HT1080 (cell line): Measurements from ENCODE around the gene MED25. TPM values are rescaled to one million over a fixed set of nuclear protein-coding genes. Genes with fewer than 3 reads are reported as not detected.
A peak's percentile ranks its signal among the peaks of the same experiment; 100 is the strongest.

Experiments used
- DNase-seq: peaks from one replicate; pipeline ENCODE4 v3.0.0-alpha.2; 2015; ENCODE audit warnings: low read depth
- total RNA-seq: library from RNA; depleted of rRNA; stranded (reverse); fragments of >200 nt; shearing (Covaris generic); gene quantifications from 2 replicates; pipeline ENCODE4 v1.2.3, GENCODE V29; 2014

MED25 gene
- total RNA-seq, 1 experiment from 2014 or later, result 18.7 TPM

DNA sequence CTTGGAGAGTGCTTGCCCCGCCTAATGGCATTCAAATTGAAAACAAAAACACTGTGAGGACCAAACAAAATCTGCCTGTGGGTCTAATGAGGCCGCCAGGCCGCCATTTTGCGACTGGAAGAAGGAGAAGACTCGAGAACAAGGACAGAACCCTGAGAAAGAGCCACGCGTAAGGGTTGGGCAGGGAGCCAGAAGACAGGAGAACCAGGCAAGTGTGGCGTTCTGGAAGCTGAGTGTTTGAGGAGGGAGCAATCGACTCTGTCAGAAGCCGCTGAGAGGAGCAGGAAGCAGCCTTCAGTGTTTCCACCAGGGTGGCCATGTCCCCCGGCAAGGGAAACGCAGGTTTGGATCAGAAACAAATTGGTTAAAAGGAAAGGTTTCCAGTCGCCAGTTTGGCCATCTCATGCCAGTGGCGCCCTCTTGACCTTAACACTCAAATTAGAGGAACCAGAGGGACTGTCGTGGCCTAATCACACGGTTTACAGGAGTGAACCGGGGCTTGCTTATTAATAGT, 22.7 kb downstream of the MED25 start:
- DNase-seq, result no peak

DNA sequence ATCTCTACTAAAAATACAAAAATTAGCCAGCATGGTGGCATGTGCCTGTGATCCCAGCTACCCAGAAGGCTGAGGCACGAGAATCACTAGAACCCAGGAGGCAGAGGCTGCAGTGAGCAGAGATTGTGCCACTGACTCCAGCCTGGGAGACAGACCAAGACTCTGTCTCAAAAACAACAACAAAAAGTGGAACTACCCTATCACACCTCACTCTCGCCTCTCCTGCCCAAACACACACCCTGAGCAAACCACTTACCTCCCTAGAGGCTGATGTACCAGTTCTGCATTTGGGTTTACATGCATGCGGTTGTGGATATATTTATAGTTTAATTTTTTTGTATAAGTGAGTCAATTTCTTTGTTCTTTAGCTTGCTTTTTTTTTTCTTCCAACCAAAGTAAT, 25.2 kb downstream of the MED25 start:
- no peak for DNase-seq

DNA sequence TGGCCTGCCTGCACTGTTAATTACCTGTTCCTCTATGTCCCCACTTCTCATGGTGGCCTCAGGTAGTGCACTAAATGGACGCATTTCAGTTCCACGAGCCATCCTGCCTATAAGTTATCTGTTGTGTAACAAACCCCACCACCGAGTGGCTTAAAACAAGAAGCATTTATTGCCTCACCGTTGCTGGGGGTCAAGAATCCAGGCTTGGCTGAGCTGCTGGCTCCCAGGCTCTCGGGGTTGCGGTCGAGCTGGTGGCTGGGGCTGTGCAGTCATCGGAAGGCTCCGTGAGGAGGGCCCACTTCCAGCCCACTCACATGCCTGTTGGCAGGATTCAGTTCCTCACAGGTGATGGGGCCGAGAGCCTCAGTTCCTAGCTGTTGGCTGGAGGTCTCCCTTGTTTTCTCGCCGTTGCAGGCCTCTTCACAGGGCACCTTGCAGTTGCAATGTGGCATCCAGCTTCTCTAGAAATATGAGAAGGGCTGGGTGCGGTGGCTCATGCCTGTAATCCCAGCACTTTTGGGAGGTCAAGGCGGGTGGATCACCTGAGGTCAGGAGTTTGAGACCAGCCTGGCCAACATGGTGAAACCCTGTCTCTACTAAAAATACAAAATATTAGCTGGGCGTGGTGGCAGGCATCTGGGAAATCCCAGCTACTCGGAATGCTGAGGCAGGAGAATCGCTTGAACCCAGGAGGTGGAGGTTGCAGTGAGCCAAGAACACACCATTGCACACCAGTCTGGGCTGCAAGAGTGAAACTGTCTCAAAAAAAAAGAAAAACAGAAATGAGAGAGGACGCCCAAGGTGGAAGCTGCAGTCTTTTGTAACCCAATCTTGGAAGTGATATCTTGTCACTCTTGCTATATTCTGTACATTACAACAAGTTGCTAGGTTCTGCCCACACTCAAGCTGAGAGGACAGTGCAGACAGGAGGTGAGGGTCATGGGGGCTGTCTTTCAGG, 26.3 kb downstream of the MED25 start:
- no peak for DNase-seq

DNA sequence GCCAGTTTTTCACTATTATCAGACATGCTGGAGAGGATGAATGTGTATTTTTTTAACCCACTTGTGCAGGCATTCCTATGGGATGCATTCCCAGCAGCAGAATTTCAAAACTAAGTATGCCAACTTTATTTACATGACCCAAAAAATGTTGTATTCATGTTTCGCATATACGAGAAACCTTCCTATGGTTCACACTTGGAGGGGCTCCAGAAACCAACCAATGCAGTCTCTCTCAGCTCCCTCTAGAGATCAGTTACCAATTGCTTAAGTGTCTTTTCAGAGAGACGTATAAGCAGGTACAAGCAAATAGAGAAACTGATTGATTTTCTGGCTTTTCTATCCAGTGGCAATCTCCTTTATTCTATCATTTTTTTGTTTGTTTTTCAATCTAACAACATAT, 27.3 kb downstream of the MED25 start:
- DNase-seq, result no peak

DNA sequence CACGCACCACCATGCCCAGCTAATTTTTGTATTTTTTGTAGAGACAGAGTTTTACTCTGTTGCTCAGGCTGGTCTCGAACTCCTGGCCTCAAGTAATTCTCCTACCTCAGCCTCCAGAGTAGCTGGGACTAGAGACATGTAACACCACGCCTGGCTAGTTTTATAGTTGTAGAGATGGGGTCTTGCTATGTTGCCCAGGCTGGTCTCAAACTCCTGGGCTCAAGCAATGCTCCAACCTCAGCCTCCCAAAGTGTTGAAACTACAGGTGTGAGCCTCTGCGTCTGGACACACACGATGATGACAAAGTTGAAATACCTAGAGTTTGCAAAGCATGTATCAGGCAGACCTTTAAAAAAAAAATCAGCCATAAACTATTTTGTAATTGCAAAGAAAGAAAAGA, 28.3 kb downstream of the MED25 start:
- no peak for DNase-seq

DNA sequence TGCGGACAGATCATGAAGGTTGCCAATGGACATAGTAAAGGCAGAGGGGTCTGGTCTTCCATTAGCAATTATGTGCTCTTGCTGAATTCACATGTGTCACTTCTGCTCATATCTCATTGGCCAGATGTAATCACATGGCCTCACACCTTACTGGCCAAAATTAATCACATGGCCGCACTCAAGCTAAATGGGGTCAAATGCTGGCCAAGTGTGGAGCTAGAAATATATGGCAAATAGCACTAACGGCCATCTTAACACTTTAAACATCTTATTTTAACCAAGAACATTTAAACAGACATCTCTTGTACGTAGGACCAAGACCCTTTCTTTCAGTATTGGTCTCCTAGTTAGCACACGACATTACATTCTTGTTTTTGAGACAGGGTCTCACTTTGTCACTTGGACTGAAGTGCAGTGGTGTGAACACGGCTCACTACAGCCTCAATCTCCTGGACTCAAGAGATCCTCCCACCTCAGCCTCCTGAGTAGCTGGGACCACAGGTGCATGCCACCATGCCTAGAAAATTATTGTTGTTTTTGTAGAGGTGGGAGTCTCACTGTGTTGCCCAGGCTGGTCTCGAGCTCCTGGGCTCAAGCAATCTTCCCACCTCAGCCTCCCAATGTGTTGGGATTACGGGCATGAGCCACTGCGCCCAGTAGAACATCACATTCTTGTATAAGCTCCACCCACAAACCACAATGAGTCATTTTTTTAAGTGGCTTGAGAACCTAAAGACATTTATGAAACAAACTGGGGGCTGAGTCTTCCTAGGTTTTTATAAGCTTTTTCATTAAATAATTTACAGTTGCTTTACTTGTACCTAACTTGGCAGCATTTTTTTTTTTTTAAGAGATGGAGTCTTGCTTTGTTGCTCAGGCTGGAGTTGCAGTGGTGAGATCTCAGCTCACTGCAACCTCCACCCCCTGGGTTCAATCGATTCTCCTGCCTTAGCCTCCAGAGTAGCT, 29.9 kb downstream of the MED25 start:
- peak; percentile 89 for DNase-seq

DNA sequence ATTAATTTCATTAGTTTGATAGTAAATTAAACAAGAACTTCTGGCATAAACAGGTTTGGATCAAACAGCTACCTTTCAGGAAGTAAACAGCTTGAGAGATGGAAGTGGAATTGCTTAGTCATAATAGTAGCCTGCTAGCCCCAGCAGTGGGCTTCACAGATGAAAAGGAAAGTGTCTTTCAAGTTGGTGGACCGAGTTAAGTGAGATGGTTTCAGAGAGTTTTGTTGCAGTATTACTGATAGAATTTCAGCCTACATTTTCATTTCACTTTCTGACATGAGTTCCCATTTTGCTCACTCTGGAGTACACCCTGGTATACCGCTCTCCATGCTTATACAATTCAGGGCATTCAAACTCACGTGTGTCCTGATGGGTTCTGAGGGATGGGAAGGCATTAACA, 30.8 kb downstream of the MED25 start:
- no peak for DNase-seq

DNA sequence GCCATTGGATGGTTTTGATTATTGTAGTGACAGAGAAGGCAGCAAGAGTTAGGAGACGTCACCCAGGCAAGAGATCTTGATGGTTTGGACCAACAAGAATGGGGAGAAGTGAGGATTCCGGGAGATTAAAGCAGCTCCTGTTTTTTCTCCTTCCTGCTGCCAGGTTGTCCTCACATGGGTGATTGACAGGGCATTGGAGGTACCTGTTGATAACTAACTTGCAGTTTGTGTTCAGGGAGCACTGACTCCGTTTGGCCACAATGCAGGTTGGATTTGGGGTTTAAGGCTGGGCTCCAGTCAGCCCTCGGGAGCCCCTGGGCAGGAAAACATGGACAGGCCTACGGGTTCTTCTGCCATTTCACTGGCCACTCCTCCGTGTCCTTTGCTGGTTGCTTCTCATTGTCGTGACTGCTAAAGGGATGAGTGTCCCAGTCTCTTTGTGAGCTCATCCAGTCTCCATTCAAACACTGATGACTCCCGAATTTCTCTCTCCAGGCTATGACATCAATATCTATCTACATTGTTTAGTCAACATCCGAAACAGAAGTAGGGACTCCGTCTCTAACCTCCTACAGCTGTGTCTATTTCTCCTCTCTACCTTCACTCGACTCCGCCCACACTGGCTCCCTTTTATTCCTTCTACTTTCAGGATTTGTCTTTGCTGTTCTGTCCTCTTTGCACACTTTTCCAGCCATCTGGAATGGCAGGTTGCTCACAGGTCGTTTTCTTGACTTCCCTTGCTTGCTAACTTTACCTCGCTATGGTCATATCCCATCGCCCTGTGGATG, 31.5 kb downstream of the MED25 start:
- DNase-seq, result no peak

DNA sequence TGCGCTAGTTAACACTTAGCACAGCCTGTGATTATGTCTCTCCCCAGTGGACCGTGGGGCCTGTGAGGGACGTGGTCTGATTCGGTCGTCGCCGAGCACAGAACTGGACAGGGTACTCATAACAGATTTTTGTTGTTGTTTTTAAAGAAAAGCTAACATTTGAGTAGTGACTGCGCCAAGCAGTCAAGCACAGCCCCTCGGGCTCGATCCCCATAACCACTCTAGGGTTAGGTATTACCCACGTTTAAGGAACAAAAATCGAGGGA, 32.1 kb downstream of the MED25 start:
- no peak for DNase-seq

DNA sequence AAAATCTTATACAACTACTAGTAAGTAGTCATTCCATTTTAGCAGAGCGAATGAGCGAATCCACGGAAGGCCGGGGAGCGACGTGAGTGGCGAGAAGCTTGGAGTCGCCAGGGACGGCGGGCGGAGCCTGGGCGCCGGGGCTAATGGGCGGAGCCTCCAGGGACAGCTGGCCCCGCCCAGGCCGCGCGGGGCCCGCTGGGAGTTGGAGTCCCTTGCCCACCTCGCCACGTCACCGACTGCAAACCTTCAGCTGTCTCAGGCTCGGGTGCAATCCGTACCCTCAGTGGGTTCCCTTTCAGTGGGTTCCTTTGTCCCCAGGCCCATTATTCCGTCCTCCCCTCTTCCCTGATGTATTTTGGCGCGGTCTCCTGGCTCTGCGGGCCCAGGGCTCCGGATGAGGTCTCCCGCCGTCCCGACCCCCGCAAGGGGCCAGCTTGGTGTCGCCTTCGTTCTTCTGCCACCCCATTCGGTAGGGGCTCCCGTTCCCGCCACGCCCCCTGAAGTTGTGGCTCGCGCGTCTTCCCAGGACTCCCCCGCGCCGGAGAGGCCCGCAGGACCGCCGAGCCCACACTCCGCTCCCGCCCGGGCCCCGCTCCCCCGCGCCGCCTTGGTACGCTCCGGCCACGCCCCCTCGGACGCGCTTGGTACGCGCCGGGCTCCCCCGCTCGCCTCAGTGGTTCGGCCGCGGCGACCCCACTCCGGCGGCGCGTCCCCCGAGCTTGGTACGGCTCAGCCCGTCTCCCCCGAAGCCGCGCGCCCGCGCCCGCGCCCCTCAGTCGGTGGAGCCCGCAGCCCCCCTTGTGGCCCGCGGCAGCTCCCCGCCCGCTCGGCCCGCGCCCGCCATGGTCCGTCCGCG, 32.6 kb downstream of the MED25 start, which contains the start of gene PTOV1:
PTOV1 (plus strand) TSS at position 673 of the 856 bp plus-strand sequence.
- peak; percentile 88 for DNase-seq

DNA sequence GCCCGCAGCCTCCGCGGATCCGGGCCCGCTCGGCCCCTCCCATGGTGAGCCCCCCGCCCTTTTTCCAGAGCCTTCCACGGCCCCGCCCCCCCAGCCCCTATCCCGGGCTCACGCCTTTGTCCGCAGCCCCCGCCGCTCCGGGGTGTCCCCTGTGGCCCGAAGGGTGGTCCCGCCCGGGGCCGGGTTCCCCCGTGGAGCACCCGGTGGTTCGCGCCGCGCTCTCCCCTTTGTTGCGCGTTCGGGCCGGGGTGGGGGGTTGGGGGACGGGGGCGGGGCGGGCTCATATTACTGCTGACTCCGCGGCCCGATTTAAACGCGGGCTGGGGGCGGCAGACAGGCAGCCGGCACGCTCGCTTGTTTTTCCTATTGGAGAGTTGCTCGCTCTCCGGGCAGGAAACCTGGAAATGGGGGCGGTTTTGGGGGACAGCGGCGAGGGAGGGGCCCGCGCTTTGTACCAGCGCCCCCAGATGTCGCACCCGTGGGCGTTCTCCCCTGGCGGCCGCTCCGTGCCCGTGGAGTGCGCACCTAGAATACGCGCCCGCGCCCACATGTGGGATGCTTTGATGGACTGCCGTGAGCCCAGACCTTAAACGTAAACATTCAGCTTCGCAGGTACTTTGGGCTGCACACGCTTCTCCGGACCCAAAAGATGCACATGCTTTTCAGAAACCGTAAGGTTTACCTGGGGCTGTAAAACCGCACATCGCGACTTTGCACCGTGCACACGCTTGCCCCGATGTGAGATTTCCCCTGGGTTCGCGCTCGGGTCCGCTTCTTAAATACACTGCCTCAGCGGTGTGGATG, 33.6 kb downstream of the MED25 start:
- DNase-seq, result no peak

DNA sequence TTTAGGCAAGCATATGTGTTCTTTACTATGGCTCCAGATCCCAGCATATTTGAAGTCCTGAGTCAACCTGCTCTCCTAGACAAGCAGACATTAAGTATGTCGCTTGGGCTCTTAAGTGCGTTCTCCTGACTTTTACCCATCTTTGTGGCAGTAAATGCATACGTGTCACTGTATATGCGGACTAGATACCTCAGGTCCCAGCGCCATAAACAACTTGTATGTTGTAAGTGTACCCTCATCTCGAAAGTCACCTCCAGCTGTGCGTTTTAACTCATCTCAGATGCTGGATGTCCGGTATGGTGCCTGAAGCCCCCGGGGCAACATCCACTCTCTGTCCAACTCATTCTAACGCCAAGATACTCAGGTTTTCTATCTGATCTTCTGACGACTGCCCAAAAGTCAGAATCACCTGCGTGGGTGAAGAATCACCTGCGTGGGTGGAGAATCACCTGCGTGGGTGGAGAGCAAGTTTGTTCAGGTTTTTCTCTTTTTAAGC, 34.6 kb downstream of the MED25 start:
- no peak for DNase-seq

DNA sequence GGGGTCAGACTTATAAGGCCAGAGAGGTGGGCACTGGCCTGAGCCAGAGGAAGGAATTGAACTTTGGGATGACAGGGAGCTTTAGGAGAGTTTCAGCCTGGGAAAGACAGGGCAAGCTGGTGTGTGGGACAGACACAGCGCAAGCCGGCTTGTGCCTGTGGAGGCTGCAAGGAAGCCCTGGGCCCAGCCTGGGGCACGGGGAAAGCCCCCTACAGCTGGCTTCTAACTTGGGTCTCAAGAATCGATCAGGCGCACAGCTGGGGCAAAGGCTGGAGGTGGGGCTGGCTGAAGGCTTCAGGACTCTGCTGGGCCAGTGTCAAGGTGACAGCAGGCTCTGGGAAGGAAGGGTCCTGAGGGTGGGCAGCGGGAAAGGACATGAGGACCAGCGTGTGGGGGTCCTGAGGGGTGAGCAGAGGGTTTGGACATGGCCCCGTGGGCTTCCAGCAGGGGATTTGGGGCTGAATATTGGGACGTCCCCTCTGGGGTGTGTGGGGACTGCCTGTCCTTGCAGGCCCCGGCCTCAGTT, 35.8 kb downstream of the MED25 start:
- DNase-seq, result no peak

DNA sequence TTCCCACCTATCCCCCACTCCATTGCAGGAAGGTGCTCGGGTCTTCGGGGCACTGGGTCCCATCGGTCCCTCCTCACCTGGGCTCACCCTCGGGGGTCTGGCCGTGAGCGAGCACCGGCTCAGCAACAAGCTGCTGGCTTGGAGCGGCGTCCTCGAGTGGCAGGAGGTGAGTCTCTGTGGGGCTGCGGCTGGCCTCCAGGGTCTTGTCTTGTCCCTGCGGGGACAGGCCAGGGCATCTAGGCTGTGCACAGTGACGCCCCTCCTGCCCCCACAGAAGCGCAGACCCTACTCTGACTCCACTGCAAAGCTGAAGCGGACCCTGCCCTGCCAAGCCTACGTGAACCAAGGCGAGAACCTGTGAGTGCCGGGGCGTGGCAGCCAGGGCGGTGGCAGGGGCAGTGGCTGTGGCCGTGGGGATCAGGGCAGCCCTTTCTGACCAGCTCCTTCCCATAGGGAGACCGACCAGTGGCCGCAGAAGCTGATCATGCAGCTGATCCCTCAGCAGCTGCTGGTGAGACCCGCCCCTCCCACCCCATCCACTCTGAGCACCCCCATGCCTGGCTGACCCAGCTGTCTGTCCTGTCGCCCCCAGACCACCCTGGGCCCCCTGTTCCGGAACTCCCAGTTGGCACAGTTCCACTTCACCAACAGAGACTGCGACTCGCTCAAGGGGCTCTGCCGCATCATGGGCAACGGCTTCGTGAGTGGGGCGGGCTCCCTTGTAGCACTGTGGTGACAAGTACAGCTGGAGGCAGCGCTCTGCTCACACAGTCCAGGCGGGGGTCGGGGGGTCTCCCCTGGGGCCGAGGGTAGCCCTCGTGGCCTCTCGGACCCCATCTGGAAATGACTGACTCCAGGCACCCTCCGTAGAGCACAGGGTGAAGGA, 36.5 kb downstream of the MED25 start:
- DNase-seq, result no peak

DNA sequence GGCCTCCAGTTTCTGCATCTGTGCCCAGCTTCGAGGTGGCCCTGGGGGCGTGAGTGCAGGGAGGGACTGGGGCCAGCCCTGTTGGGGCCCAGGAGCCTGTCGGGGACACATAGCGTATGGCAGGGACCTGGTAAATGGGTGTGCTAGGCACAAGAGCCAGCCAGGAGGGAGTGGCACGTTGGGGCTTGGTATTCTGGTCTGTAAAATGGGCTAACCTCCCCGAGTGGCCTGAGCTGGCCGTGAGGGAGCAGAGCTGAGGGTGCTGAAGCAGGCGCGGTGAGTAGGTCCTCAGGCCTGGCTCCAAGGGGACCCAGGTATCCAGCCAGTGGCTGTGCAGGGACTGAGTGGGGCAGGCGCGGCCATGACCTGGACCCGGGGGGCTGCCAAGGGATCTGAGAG, 37.2 kb downstream of the MED25 start:
- no peak for DNase-seq

DNA sequence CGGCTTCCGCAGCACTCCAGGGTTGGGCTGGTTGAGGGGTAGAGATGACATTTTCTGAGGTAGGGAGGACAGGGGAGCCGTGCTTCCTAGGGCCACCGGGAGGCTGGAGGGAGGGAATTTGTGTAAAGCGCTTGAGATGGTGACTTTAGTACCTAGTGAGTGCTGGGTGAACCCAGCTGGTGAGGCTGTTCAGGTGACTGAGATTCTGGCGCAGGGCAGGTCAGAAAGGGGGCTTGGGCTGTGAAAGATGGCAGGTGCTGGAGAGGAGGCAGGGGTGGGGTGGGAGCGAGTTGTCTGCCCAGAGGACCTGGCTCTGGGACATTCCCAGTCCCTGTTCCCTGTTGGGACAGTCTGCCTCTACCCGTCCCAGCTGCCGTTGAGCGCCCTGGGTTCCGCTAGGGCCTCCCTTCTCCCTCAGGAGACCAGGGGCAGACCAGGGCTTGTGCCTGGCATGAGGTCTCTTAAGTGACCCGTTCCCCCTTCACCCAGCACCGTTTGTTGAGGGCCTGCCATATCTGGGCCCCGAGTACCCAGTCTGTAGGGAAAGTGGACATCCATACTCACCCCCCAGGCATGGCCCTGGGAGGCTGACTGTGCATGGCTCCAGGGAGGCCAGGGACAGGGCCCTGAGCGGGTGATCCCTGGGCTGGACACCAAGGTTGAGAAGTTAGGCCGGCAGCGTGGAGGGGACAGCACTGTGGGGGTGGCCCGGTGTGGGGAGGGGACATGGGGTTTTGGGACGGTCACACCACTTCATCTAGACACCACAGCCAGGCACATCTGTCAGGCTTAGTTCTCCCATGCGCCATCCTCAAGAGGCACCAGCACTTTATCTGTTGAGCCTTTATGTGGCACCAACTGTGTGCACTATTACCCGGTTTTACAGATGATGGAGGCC, 37.8 kb downstream of the MED25 start:
- no peak for DNase-seq

DNA sequence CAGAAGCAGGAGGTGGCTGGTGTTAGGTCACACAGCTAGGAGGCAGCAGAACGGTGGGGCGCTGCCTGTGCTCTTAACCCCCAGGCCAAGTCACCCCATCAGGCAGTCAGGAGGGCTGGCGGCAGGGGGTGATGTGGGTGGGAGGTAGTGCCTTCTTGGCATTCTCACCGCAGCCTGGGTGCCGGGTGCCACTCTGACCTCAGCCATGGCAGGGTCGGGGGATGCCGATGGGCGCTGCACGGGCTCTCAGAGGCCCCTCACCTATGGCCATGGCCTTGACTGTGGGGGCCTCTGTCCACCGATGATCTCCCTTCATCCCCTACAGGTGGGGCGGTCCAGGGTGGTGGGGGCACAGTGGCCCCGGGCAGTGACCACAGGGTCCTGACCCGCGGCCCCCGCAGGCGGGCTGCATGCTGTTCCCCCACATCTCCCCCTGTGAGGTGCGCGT, 38.5 kb downstream of the MED25 start:
- no peak for DNase-seq
